Neural cell (in vitro differentiated cells): ENCODE data around the gene SCART1. TPM values are rescaled to one million over a fixed set of nuclear protein-coding genes. Genes with fewer than 3 reads are reported as not detected.

Source experiments
- H2AFZ ChIP-seq: fragments of 200-600, 300-800 bp; sonication (generic), shearing (Covaris generic); 2 replicates; pipeline ENCODE4 v1.6.0; 2014; ENCODE audit warnings: low read depth, mild to moderate bottlenecking, antibody characterized with exemption, low read length, moderate library complexity
- H3F3A ChIP-seq: fragments of 200-600 bp; shearing (Covaris generic); 2 replicates; pipeline ENCODE4 v1.6.1; 2016; ENCODE audit warnings: mild to moderate bottlenecking, moderate library complexity, mixed read lengths, antibody characterized with exemption, low read length; ENCODE audit not compliant: insufficient read depth, poor library complexity, severe bottlenecking
- H3K27ac ChIP-seq: fragments of 200-600, 300-800 bp; sonication (generic), shearing (Covaris generic); 2 replicates; pipeline ENCODE4 v1.5.1; 2014; ENCODE audit warnings: mild to moderate bottlenecking, low read length, moderate library complexity
- H3K27me3 ChIP-seq: fragments of 300-800, 200-600 bp; sonication (generic), shearing (Covaris generic); 2 replicates; pipeline ENCODE4 v1.6.0; 2014; ENCODE audit warnings: mild to moderate bottlenecking, low read depth, low read length, moderate library complexity; ENCODE audit not compliant: insufficient read depth
- H3K36me3 ChIP-seq: fragments of 300-800, 200-600 bp; sonication (generic), shearing (Covaris generic); 2 replicates; pipeline ENCODE4 v1.5.1; 2014; ENCODE audit warnings: mild to moderate bottlenecking, antibody characterized with exemption, low read length, moderate library complexity; ENCODE audit not compliant: insufficient read depth
- H3K4me2 ChIP-seq: fragments of 300-800, 200-600 bp; sonication (generic), shearing (Covaris generic); 2 replicates; pipeline ENCODE4 v1.6.0; 2014; ENCODE audit warnings: mild to moderate bottlenecking, low read length
- H3K4me3 ChIP-seq: fragments of 300-800, 200-600 bp; sonication (generic), shearing (Covaris generic); 2 replicates; pipeline ENCODE4 v1.5.1; 2014; ENCODE audit warnings: mild to moderate bottlenecking, low read length, moderate library complexity
- H3K79me2 ChIP-seq: fragments of 200-600 bp; shearing (Covaris generic); replicated peaks from 2 replicates; pipeline ENCODE4 v1.6.0; 2014; ENCODE audit warnings: mild to moderate bottlenecking, low read length, moderate library complexity; ENCODE audit not compliant: insufficient read depth
- H3K9ac ChIP-seq: fragments of 300-800, 200-600 bp; sonication (generic), shearing (Covaris generic); 2 replicates; pipeline ENCODE4 v1.6.1; 2016; ENCODE audit warnings: mild to moderate bottlenecking, low read length, mixed read lengths
- H3K9me2 ChIP-seq: fragments of 200-600 bp; shearing (Covaris generic); 2 replicates; pipeline ENCODE4 v1.6.1; 2016; ENCODE audit warnings: mild to moderate bottlenecking, low read length, mixed read lengths; ENCODE audit not compliant: insufficient read depth
- H3K9me3 ChIP-seq: fragments of 200-600, 300-800 bp; sonication (generic), shearing (Covaris generic); 2 replicates; pipeline ENCODE4 v1.6.1; 2016; ENCODE audit warnings: mild to moderate bottlenecking, mixed run types, low read length, moderate library complexity, mixed read lengths
- H4K20me1 ChIP-seq: fragments of 200-600 bp; shearing (Covaris generic); 2 replicates; pipeline ENCODE4 v1.6.1; 2016; ENCODE audit warnings: mild to moderate bottlenecking, mixed run types; ENCODE audit not compliant: insufficient read depth
- CTCF ChIP-seq: fragments of 450-650 bp; IDR thresholded peaks from 2 replicates; pipeline ENCODE4 v1.5.1; 2014; ENCODE audit warnings: antibody characterized with exemption, mild to moderate bottlenecking, moderate library complexity; ENCODE audit not compliant: poor library complexity, severe bottlenecking
- EP300 ChIP-seq: fragments of 450-650 bp; conservative IDR thresholded peaks from 2 replicates; pipeline ENCODE4 v1.6.1; 2014; ENCODE audit warnings: antibody characterized with exemption, mild to moderate bottlenecking, moderate library complexity; ENCODE audit not compliant: poor library complexity, severe bottlenecking
- EZH2 ChIP-seq: fragments of 200-600, 300-800 bp; shearing (Covaris generic), sonication (generic); IDR thresholded peaks from 2 replicates; pipeline ENCODE4 v1.6.1; 2014; ENCODE audit warnings: antibody characterized with exemption, low read length, borderline replicate concordance, mild to moderate bottlenecking; ENCODE audit not compliant: insufficient read depth, poor library complexity, severe bottlenecking
- MXI1 ChIP-seq: fragments of 450-650 bp; conservative IDR thresholded peaks from 2 replicates; pipeline ENCODE4 v1.6.1; 2014; ENCODE audit warnings: antibody characterized with exemption, mild to moderate bottlenecking; ENCODE audit not compliant: poor library complexity, severe bottlenecking
- POLR2AphosphoS5 ChIP-seq: IDR thresholded peaks from 2 replicates; pipeline ENCODE4 v1.6.1; 2012
- RAD21 ChIP-seq: fragments of 450-650 bp; conservative IDR thresholded peaks from 2 replicates; pipeline ENCODE4 v1.6.1; 2014; ENCODE audit warnings: antibody characterized with exemption, mild to moderate bottlenecking, moderate library complexity
- REST ChIP-seq: IDR thresholded peaks from 2 replicates; pipeline ENCODE4 v1.6.1; 2012; ENCODE audit warnings: borderline replicate concordance
- SMC3 ChIP-seq: fragments of 450-650 bp; conservative IDR thresholded peaks from 2 replicates; pipeline ENCODE4 v1.6.1; 2014; ENCODE audit warnings: antibody characterized with exemption, mild to moderate bottlenecking, moderate library complexity; ENCODE audit not compliant: poor library complexity
- TAF1 ChIP-seq: IDR thresholded peaks from 2 replicates; pipeline ENCODE4 v1.6.1; 2012; ENCODE audit warnings: low read depth
- polyA plus RNA-seq: library from polyadenylated mRNA; depleted of rRNA; stranded (reverse); fragments of >200 nt; gene quantifications from 2 replicates; pipeline ENCODE4 v1.2.3, GENCODE V29; 2014

Gene SCART1
- polyA plus RNA-seq, 1 donor from 2014 or later = 4.3 TPM

- Histone ChIP-seq H3K36me3 (no peaks in the 10 kb centered on the region), H3K79me2 (no peaks in the 10 kb centered on the region), H3K27me3 (no peaks in the 10 kb centered on the region), H3K9ac (no peak overlapping the region), H3F3A (no peaks in the 10 kb centered on the region), H3K27ac (no peak overlapping the region), H3K4me2 (no peak overlapping the region), H3K9me2 (no peaks in the 10 kb centered on the region), H3K4me3 (no peak overlapping the region), H2AFZ (no peak overlapping the region), H4K20me1 (no peaks in the 10 kb centered on the region), H3K9me3 (peaks cover 4% of the 10 kb centered on the region)
- no peak for TF ChIP-seq POLR2AphosphoS5
- TF ChIP-seq SMC3 = no peak
- TF ChIP-seq CTCF = no peak
- no peak for TF ChIP-seq TAF1
- TF ChIP-seq REST = no peak
- TF ChIP-seq MXI1 = no peak
- no peak for TF ChIP-seq EP300
Measured at GRCh38 chr10:133481657-133482056, 27.9 kb downstream of the SCART1 start.

DNA sequence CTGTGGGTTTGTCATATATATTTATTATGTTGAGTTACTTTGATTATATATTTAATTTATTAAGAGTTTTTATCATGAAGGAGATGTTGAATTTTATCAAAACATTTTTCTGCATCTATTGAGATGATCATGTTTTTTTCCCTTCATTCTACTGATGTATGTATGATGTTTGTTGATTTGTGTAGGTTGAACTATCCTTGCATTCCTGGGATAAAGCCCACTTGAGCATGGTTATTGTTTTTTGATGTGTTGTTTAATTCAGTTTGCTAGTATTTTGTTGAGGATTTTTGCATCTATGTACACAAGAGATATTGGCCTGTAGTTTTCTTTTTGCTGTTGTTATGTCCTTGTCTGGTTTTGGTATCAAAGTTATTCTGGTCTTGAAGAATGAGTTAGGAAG is 31.1 kb downstream of the SCART1 start:
- Histone ChIP-seq H3K9ac (no peak overlapping the region), H3K4me3 (no peak overlapping the region), H3F3A (no peaks in the 10 kb centered on the region), H4K20me1 (no peaks in the 10 kb centered on the region), H3K27ac (no peak overlapping the region), H3K9me3 (peaks cover 16% of the 10 kb centered on the region), H3K27me3 (no peaks in the 10 kb centered on the region), H3K4me2 (no peak overlapping the region), H3K36me3 (no peaks in the 10 kb centered on the region), H3K79me2 (no peaks in the 10 kb centered on the region), H2AFZ (no peak overlapping the region), H3K9me2 (no peaks in the 10 kb centered on the region)
- TF ChIP-seq TAF1 = no peak
- no peak for TF ChIP-seq EZH2
- TF ChIP-seq EP300 = no peak
- no peak for TF ChIP-seq RAD21
- no peak for TF ChIP-seq CTCF
- no peak for TF ChIP-seq POLR2AphosphoS5
- TF ChIP-seq MXI1 = no peak
- TF ChIP-seq REST = no peak
- TF ChIP-seq SMC3 = no peak
